Body of pancreas (tissue), 4 donors: ENCODE results near the gene CEP85L. TPM values are rescaled to one million over a fixed set of nuclear protein-coding genes. Genes with fewer than 3 reads are reported as not detected.
A peak's percentile ranks its signal among the peaks of the same experiment; 100 is the strongest.

Experiments used
- ATAC-seq: fragments of 150-250 bp; one replicate; pipeline ENCODE4 v1.9.1; 2016
- DNase-seq, 4 donors: peaks; one replicate each; pipeline ENCODE4 v3.0.0-alpha.2; 2019
- H3K27ac ChIP-seq, 4 donors: fragments of 200-600 bp; sonication (generic); 1 replicate in 3 of 4; 2 replicates in 1 of 4; pipeline versions ENCODE4 v1.5.1 to v1.6.1; 2016 to 2019; ENCODE audit warnings: mild to moderate bottlenecking in 1 of 4, mixed read lengths in 1 of 4, moderate library complexity in 1 of 4
- H3K27me3 ChIP-seq, 2 donors: fragments of 200-600 bp; sonication (generic); one replicate each; pipeline ENCODE4 v1.6.0; 2016; ENCODE audit warnings: mild to moderate bottlenecking in 1 of 2
- H3K36me3 ChIP-seq, 2 donors: fragments of 200-600 bp; sonication (generic); replicated peaks in 1 of 2; 2 replicates each; pipeline ENCODE4 v1.5.1; 2016; ENCODE audit warnings: low read depth in 2 of 2; ENCODE audit not compliant: insufficient read depth in 1 of 2
- H3K4me1 ChIP-seq: fragments of 200-600 bp; sonication (generic); one replicate; pipeline ENCODE4 v1.6.0; 2016
- H3K4me3 ChIP-seq, 2 donors: fragments of 200-600 bp; sonication (generic); 1 replicate in 1 of 2; 2 replicates in 1 of 2; pipeline ENCODE4 v1.5.1; 2016 to 2019
- H3K9me3 ChIP-seq, 3 donors: fragments of 200-600 bp; sonication (generic); 1 replicate in 2 of 3; 2 replicates in 1 of 3; pipeline ENCODE4 v1.5.1; 2016
- CTCF ChIP-seq, 7 experiments: fragments of 450-650 bp in 4 of 7; fragments of 200-600 bp in 3 of 7; sonication (generic) in 3 of 7; IDR thresholded peaks; one replicate each; pipeline ENCODE4 v1.5.1; 2016 to 2019; ENCODE audit warnings: antibody characterized with exemption in 7 of 7
- POLR2A ChIP-seq, 3 donors: fragments of 450-650 bp; IDR thresholded peaks; one replicate each; pipeline ENCODE4 v1.6.1; 2016; ENCODE audit warnings: antibody characterized with exemption in 3 of 3, mild to moderate bottlenecking in 2 of 3
- WGBS, 2 donors: methylation state at CpG; one replicate each; pipeline ENCODE4 v1.1.5; 2017; 5-methylcytosine and 5-hydroxymethylcytosine counted together
- intact Hi-C: fragments of 100-400 bp; cut with DNase I; formaldehyde crosslinking; loops from one replicate; pipeline ENCODE4 v1.15.1; 2023
- total RNA-seq, 2 donors: library from RNA; depleted of rRNA; stranded (reverse); fragments of >200 nt; gene quantifications; one replicate each; pipeline ENCODE4 v1.1.0, GENCODE V29; 2016

CEP85L gene
- total RNA-seq, 2 donors from 2014 or later: 8.2 to 9.9 TPM

GRCh38 chr6:118523216-118523615 is 128.2 kb downstream of the CEP85L start:
- 87 to 88% methylated on average over 5 of the region's 5 CpGs for WGBS, 2 donors
- TF ChIP-seq CTCF (IDR thresholded peaks at IDR 0.05) (no peak), POLR2A (IDR thresholded peaks at IDR 0.05) (no peak)
- intact Hi-C loops: no loop called here

GRCh38 chr6:118522422-118522821 is 129.0 kb downstream of the CEP85L start:
- Histone ChIP-seq H3K4me3 (no peak overlapping the region), H3K9me3 (no peaks in the 10 kb centered on the region), H3K36me3 (no peaks in the 10 kb centered on the region), H3K27me3 (no peaks in the 10 kb centered on the region), H3K27ac (no peak overlapping the region), H3K4me1 (peaks cover 6% of the 10 kb centered on the region)
- ATAC-seq: no peak
- DNase-seq: no peak
- no peak for TF ChIP-seq POLR2A (IDR thresholded peaks at IDR 0.05)
- no peak for TF ChIP-seq CTCF (IDR thresholded peaks at IDR 0.05)
- WGBS, 2 donors: 97 to 98% methylated on average over 4 of the region's 4 CpGs
- intact Hi-C loops: no loop called here

More at GRCh38 chr6:118523216-118523615, 128.2 kb downstream of the CEP85L start:
- ATAC-seq (no peak), DNase-seq (no peak)
- H3K4me1 ChIP-seq: peaks cover 10% of the 10 kb centered on the region
- H3K27ac ChIP-seq: no peak overlapping the region
- H3K4me3 ChIP-seq: no peak overlapping the region
- H3K36me3 ChIP-seq: no peaks in the 10 kb centered on the region
- H3K27me3 ChIP-seq: no peaks in the 10 kb centered on the region
- H3K9me3 ChIP-seq: no peaks in the 10 kb centered on the region

- Histone ChIP-seq H3K9me3 (no peaks in the 10 kb centered on the region), H3K36me3 (no peaks in the 10 kb centered on the region), H3K27me3 (no peaks in the 10 kb centered on the region), H3K27ac (no peak overlapping the region), H3K4me3 (no peak overlapping the region), H3K4me1 (peaks cover 7% of the 10 kb centered on the region)
- TF ChIP-seq CTCF (IDR thresholded peaks at IDR 0.05) (no peak), POLR2A (IDR thresholded peaks at IDR 0.05) (no peak)
- intact Hi-C loops: no loop called here
- peak in 3 of 4 donors; percentile 47 to 53 (median 49) for DNase-seq
- WGBS, 2 donors: 43 to 57% methylated on average over 3 of the region's 3 CpGs
- peak; percentile 62 for ATAC-seq
These were observed 136.7 kb downstream of the CEP85L start for GRCh38 chr6:118514689-118515088.

- H3K9me3 ChIP-seq: no peaks in the 10 kb centered on the region
- H3K36me3 ChIP-seq: no peaks in the 10 kb centered on the region
- 89 to 90% methylated on average over 4 of the region's 4 CpGs for whole genome bisulfite sequencing, 2 donors
- no peak for TF ChIP-seq POLR2A (IDR thresholded peaks at IDR 0.05)
- no peak for TF ChIP-seq CTCF (IDR thresholded peaks at IDR 0.05)
- no peak for ATAC-seq
- intact Hi-C loops: no loop called here
- H3K27me3 ChIP-seq: no peaks in the 10 kb centered on the region
- no peak overlapping the region for H3K27ac ChIP-seq
- no peak overlapping the region for H3K4me3 ChIP-seq
- DNase-seq: no peak
- peaks cover 7% of the 10 kb centered on the region for H3K4me1 ChIP-seq
These were observed 139.3 kb downstream of the CEP85L start for GRCh38 chr6:118511930-118512715.
